GM18502 (cell line): ENCODE data around the gene SLC15A5.

Experiments used
- ATAC-seq: cut with Tn5 transposase; IDR thresholded peaks from one replicate; pipeline ENCODE4 v1.9.1; 2021; ENCODE audit warnings: mild to moderate bottlenecking; ENCODE audit not compliant: unreplicated experiment, poor library complexity

Gene SLC15A5, protein sequence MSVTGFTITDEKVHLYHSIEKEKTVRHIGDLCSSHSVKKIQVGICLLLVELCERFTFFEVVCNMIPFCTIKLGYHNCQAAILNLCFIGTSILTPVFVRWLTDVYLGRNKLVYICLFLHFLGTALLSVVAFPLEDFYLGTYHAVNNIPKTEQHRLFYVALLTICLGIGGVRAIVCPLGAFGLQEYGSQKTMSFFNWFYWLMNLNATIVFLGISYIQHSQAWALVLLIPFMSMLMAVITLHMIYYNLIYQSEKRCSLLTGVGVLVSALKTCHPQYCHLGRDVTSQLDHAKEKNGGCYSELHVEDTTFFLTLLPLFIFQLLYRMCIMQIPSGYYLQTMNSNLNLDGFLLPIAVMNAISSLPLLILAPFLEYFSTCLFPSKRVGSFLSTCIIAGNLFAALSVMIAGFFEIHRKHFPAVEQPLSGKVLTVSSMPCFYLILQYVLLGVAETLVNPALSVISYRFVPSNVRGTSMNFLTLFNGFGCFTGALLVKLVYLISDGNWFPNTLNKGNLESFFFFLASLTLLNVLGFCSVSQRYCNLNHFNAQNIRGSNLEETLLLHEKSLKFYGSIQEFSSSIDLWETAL

DNA sequence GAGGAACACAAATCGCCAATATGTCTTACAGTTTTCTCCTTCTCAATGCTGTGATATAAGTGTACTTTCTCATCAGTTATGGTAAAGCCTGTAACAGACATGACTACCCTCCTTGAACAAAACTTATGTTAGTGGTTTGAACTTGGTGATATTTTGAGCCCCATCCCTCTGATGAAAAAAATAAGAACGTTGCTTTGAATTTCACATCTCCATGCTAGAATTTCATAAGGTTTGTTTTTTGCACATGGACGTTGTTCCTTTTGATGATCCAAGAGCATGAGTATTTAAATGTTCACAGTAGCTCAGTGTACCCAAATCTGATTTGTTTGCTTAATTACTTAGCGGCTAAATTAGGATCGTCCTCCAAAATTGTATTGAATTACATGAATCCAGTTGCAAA, at the start of gene SLC15A5:
Gene SLC15A5 (minus strand): TSS at position 101 of the 400 bp plus-strand sequence. CDS start 0 bp downstream, at position 101.
- ATAC-seq = no peak

DNA sequence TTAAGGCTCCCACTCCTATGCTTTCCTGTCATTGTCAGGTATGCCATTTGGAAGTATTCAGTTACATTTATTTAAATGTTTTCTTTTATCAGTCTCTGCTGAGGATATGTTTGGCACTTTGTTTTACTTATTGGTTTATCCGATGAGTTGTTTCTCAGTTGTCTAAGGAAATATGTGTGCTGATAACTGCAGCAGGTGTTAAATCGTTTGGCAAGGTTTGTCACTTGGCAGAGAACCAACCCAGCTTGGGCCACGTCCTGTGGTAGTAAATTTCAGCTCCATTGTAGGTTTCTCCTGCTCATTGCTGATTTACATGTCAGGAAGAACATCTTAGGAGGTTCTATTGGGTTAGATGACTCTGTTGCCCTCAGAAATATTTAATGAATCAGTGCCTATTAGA, 47.9 kb upstream of the SLC15A5 start:
- no peak for ATAC-seq

DNA sequence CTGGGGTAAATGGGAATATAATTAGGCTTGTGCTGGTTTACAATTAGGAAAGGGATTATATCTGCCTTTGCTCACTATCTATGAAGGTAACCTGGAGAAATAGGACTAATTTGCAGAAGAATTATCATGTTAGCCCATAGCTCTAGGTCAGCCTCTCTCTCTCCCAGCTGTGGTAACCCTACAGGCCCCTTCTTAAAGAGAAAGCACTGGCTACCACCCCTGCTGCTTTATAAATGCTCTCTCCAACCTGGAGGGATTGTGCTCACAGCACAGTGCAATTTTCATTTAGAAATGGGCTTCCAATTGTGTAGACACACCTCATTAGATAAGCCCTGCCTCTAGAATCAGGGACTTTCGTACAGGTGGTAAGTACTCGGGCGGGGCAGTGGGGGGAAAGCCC, 47.3 kb upstream of the SLC15A5 start:
- no peak for ATAC-seq

DNA sequence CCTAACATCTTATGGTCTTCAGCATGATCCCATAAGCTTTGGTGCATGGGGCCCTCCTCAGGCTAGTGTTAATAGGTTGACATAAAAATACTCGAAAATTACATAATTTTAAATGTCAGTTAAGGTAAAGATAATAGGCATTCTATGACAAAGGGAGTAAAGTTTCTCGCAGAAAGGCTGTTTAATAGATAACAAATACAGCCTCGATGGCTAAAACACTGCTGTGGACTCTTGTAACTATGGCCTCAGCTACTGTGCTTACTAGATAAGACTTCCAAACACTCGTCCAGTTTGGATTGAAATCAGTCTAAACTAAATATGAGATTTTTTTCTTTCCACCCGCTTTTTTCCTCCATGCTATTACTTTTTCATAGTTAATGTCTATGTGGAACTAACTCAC, 46.8 kb upstream of the SLC15A5 start:
- ATAC-seq = no peak

DNA sequence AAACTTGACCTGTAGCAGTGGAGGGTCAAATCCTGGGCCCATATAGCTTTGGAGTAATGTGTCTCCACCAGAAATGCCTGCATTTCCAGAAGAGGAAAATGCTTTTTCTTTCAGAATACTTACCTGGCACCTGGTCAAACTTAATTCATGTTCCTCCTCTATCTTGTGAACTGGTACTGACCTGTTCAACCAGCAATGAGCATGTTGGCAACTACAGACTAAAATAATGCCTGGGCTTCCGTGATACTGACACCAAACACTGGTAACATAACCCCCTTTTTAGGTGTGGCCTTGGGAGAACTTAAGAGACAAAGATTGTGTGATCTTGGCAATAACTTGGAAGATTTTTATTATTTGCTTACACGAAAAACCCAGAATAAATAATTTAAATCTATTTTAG, 46.2 kb upstream of the SLC15A5 start:
- no peak for ATAC-seq

DNA sequence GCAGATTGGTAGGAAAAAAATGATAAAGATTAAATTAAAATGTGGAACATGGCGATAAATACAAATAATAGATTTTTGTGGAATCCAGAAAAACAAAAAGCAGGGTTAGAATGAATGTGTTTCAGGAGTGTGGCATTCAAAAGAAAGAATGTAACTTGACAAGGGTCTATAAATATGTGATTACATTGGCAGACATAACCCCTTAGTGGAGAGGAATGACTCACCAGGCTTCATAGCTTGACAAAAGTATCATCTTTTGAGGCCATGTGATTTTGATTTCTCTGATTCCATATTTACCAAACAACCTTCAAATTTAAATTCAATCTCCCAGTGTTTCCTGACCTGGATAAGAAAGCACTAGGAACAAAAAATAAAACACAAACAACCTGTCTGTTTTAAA, 45.5 kb upstream of the SLC15A5 start:
- ATAC-seq = no peak

DNA sequence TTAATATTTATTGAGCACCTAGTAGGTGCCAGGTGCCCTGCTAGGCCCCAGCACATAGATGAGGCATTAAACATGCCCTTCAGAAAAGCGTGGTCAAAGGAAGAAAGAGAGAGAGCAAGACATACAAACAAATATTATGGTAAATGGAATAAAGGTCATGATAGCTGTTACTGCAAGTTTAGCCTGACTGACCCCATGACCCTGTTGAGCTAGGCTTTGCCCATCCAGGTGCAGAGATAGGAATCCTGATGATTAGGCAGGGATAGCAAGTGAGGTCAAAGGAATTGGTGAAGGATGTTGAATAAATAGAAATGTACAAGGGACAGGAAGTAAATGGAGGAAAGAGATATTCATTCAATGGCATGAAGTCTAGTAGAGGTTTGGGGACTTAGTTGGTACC, 33.4 kb upstream of the SLC15A5 start:
- ATAC-seq = no peak

DNA sequence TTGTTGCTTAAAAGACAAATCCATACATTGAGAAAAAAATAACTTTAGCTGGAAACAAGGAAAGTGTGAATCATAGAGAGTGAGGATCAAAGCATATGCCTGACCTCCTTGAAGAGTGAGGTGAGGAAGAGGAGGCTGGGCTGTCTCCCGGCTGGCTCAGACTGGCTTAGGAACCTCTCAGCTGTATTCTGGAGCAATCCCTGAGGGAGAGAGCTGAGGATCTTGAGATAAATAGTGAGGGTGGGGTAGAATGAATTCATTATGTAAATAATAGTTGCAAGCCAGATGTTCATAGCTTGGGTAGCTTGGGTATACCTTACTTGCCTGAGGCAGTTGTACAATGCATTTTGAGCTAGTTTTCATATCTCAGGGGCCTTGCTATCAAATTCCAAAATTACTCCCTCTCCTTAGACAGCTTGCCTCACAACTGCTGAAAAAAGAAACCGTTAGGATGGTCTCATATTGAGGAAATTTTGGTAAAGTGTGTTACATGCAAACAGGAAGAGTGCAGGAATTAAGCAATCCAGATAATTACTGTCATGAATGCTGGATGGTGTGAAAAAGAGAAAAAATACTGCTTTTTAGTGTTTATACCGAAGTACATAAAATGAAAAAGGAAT, 30.5 kb upstream of the SLC15A5 start:
- no peak for ATAC-seq

DNA sequence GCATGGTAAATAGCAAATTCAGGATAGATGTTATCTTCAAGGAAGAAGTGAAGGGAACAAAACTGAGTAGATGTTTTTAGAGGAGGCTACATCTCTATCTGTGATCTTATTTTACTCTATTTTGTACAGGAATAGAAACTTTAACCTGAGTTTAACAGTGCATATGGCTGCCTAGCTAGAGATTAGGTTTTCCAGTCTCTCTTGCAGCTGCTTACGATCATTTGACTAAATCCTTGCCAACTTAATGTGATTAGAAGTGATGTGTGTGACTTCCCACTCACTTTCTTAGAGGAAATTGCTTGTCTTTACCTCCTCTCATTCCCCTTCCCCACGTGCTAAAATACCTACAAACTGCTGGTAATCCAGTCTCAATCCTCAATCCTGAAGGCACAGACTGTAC, 26.5 kb upstream of the SLC15A5 start:
- ATAC-seq = no peak

DNA sequence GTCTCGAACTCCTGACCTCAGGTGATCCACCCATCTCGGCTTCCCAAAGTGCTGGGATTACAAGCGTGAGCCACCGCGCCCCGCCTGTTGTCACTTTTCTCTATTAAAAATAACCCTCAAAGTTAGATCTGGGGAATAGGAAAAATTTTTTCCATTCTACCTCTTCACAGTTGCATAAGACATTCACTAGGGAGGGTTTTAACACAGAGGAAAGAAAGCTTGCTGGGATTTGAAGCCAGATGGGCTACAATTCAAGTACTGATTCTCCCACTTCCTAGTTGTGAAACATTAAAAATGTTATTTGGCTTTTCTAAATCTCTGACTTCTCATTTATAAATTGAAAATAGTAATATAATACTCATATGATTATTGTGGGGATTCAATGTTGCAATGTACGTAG, 23.3 kb upstream of the SLC15A5 start:
- ATAC-seq = no peak

DNA sequence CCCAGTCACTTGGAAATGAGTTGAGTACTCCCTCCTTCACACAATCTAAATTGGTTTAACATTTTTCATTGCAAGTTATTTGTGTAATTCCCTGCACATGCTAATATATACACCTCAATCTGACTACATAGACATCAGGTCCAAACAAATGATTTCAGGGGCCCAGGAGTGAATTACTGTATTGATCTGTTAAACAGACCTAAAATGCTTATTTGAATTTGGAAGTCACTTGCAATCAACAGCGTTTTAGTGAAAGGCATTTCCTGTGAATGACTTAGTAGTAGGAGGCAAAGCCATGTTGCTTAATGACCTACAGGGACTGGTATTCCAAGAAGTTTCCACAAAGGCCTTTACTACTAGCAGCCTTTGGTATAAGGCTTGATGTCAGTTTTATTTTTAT, 22.6 kb upstream of the SLC15A5 start:
- ATAC-seq = no peak

DNA sequence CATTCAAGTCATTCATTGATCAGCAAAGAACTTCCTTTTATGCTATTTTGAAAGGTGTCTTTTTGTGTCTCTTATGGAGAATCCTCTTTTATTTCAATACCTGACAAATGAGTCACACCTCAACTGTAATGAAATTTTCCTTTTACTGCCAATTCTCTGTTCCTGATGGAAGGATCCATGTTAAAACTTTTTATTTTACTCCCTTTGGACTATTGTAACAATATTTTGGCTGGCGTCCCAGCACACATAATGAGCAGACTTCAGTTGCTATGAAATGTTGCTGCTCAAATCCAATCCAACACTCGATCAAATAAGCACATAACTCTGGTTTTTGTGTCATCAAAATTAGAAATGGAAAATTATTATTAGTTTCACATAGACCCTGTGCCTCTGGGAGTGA, 21.9 kb upstream of the SLC15A5 start:
- ATAC-seq = no peak

DNA sequence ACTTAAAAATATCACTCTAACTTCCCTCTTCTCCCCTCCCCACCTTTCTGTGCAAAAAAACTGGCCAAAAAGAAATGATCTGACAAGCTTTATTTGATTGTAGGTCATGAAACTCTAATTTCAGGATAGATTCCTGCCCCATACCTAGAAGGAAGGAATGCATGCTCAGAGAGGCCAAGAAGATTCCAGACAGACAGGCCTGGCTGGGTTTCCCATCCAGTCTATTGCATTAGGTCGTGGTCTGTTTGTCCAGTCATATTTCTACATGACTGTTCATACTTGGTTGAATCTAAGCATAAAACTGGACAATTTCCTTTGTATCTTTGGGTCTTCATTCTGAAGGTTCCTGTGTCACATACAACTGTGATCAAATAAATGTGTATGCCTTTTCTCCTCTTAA, 20.0 kb upstream of the SLC15A5 start:
- ATAC-seq = no peak

DNA sequence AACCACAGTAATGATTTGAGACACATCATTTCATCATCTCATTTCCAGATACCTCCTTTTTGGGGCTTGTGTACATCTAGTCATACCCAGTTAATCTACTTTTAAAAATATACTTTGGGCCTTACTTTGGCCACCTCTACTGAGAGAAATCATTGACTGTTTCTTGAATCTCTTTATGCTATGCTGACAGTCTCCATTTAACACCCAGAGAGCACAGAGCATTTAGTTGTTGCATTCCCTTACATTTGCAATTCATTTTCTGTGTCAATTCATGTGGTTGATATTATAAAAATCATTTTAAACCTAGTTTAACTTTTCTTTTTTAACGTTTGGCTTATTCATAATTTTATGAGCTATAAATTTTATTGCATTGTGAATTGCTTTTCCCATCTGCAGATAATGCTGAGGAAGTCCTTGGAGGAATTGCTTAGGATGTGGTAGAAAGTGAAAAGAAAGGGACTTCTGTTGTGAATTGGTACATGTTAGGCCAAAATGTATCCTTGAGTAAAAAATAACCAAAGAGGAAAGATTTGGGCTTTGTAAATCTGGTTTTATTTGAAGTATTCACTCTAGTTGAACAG, 17.0 kb upstream of the SLC15A5 start:
- no peak for ATAC-seq

DNA sequence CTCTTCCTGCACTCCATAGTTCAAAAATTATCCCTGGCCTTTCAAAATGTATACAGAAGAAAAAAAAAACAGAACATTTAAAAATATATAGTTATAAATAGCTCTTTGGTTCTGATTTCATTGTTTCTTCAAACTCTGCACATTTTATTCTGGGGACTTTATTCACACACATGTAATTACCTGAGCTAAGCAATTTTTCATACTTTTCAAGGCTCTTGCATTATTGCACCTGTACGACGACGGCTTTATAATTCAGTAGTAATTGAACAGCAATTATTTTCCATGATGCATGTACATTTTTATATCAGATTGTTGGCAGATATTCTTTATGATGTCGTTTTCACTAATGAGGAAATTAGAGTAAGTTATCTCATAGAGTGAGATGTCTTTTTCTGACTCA, 13.5 kb upstream of the SLC15A5 start:
- no peak for ATAC-seq

DNA sequence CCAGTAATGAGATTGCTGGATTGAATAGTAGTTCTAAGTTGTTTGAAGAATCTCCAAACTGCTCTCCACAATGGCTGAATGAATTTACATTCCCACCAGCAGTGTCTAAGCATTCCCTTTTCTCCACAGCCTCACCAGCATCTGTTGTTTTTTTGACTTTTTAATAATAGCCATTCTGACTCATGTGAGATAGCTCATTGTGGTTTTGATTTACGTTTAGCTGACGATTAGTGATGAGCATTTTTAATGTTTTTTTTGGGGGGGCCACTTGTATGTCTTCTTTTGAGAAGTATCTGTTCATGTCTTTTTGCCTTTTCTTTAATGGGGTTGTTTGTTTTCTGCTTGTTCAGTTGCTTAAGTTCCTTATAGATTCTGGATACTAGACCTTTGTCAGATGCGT, 8.1 kb upstream of the SLC15A5 start:
- no peak for ATAC-seq

DNA sequence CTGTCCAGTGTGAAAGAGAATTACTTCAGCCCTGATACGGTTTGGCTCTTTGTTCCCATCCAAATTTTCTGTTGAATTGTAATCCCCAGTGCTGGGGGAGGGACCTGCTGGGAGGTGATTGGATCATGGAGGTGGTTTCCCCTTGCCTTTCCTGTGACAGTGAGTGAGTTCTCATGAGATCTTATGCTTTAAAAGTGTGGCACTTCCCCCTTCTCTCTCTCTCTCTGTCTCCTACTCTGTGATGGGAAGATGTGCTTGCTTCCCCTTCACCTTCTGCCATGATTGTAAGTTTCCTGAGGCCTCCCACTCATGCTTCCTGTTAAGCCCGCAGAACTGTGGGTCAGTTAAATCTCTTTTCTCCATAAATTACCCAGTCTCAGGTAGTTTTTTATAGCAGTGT, 5.5 kb upstream of the SLC15A5 start:
- no peak for ATAC-seq

DNA sequence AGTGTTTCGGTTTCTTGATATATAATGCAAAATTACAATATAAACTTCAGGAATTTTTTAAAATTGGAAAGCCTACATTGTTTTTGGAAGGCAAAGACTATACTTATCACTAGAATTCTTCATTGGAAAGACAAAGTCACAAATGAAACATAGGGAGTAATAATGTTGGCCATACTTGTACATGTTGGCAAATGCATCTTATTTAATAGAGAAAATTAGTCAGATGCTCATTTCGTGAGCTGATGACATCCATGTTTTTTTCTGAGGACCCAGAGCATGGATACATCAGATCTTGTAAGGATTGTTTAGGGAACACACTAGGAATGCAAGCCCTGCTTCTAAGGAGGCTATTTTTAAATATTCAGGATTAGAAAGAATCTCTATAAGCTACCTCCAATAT, 4.6 kb upstream of the SLC15A5 start:
- no peak for ATAC-seq

DNA sequence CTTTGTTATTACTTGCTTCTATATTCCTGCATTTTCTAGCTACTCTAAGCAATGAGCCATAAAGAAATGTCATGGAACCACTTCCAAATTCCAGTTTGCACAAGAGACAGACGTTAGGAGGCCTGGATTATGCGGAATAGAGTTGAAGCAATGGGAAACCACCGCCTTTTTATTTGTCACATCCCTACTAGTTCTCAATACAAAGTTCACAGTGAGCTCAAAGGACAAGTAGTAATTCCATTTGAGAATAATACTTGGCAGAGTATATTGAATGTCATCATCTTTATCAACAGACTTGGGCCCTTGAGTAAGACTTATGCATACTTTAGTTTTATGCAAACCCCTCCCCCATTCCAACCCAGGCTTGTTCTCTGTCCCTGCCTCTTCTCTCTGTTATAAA, 3.7 kb upstream of the SLC15A5 start:
- ATAC-seq = no peak

DNA sequence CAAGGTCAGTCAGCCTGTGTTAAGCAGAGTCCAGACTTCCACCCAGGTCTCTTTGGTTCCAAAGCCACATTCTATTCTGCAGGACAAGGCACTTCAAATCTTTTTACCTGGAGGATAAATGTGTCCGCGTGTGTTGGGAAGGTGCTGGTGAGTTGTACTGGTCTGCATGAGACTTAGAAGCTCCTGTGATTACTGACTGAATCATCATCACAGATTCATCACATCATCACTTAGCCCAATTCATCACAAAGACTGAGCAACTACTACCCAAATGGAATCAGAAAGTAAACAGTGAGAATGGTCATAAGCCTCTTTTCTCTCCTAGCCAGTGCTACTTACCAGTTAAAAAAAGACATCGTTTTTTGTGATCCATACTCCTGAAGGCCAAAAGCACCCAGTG, 5.3 kb downstream of the SLC15A5 start:
- no peak for ATAC-seq

DNA sequence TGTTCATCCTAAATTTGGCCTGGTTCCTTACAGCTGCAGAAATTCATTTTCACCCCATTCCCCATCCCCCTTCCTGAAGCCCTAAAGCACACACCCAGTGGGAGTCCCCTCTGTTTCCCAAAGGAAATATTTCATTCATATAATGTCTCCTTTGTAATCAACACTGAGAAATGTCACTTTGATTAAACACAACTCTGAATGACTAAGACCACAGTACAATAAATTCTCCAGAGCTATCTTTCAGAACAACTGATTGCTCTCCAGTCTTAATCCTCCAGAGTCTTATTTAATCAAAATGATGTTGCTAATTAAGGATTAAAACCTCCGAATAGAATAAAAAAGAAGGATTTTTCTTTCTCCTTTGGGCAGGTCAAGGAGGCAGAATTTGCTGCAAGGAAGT, 6.4 kb downstream of the SLC15A5 start:
- no peak for ATAC-seq
